Kidney (tissue), 14 donors: ENCODE data around the gene USP37. TPM values are rescaled to one million over a fixed set of nuclear protein-coding genes. Genes with fewer than 3 reads are reported as not detected.

Experiments used
- DNase-seq, 5 donors: peaks; one replicate each; pipeline ENCODE4 v3.0.0-alpha.2; 2013 to 2020
- FAIRE-seq: peaks from 2 replicates; lab custom pipeline; 2012; peaks lifted over from hg19 to GRCh38; lab: Jason Lieb, UNC
- H3K27ac ChIP-seq, 2 donors: one replicate each; pipeline ENCODE4 v1.7.0; 2013; ENCODE audit warnings: low read depth in 2 of 2, low read length in 2 of 2, inconsistent platforms in 1 of 2
- H3K27me3 ChIP-seq: one replicate; pipeline ENCODE4 v1.7.1; 2013; ENCODE audit warnings: low read length, inconsistent platforms; ENCODE audit not compliant: control insufficient read depth, insufficient read depth
- H3K36me3 ChIP-seq, 3 donors: one replicate each; pipeline versions ENCODE4 v1.7.0 to v1.7.1; 2013; ENCODE audit warnings: low read length in 3 of 3, control low read depth in 1 of 3, inconsistent platforms in 1 of 3; ENCODE audit not compliant: insufficient read depth in 3 of 3, control insufficient read depth in 2 of 3
- H3K4me1 ChIP-seq, 3 donors: one replicate each; pipeline versions ENCODE4 v1.7.0 to v1.7.1; 2013; ENCODE audit warnings: low read length in 3 of 3, inconsistent platforms in 1 of 3, low read depth in 1 of 3; ENCODE audit not compliant: control insufficient read depth in 2 of 3, insufficient read depth in 2 of 3
- H3K4me3 ChIP-seq, 3 donors: one replicate each; pipeline versions ENCODE4 v1.7.0 to v1.8.1; 2013; ENCODE audit warnings: low read length in 3 of 3, control low read depth in 1 of 3, inconsistent platforms in 1 of 3
- H3K9ac ChIP-seq, 3 donors: one replicate each; pipeline versions ENCODE4 v1.7.0 to v1.7.1; 2013; ENCODE audit warnings: low read length in 3 of 3, control low read depth in 1 of 3, inconsistent platforms in 1 of 3
- H3K9me3 ChIP-seq, 3 donors: one replicate each; pipeline versions ENCODE4 v1.7.0 to v1.7.1; 2013; ENCODE audit warnings: low read length in 3 of 3, control low read depth in 1 of 3, inconsistent platforms in 1 of 3; ENCODE audit not compliant: control insufficient read depth in 2 of 3, insufficient read depth in 1 of 3
- CTCF ChIP-seq: IDR thresholded peaks from 3 replicates; pipeline ENCODE4 v1.5.1; 2012; ENCODE audit warnings: mild to moderate bottlenecking, moderate library complexity, borderline replicate concordance; ENCODE audit not compliant: insufficient read depth; ENCODE audit errors: extremely low read depth
- intact Hi-C: fragments of 100-400 bp; cut with DNase I; formaldehyde crosslinking; loops from one replicate; pipeline ENCODE4 v1.11.1; 2022
- polyA plus RNA-seq: library from polyadenylated mRNA; stranded (reverse); fragments of 350-450 nt; fragmentation: Illumina TruSeq; extraction: RNeasy Lipid Tissue Mini Kit (QIAGEN cat#74804); gene quantifications from one replicate; pipeline ENCODE4 v1.2.3, GENCODE V29; 2014; ENCODE audit warnings: low read depth, low replicate concordance; ENCODE audit not compliant: insufficient read depth
- total RNA-seq: library from RNA; stranded (reverse); fragmentation: NEBNext Ultra II Directional; extraction: Animal tissue kit (Norgen Biotek cat#: 25700); gene quantifications from one replicate; pipeline ENCODE4 v1.2.1, GENCODE V29; 2021
- donor health status: control.
- donor health status: control.
- donor health status: control.
- donor health status: control.
- donor health status: control.
- donor health status: DM: yes; HTN: yes; CAD: no.
- donor health status: Normal renal cell carcinoma (clear cell type).

The USP37 gene
- total and polyA plus RNA-seq, 2 donors from 2014 or later = 1.8 to 13.5 TPM

GRCh38 chr2:218404351-218405085 is 163.6 kb downstream of the USP37 start:
- peaks cover 2 to 32% (median 19%) of the 10 kb centered on the region in 3 donors for H3K4me1 ChIP-seq
- no peaks in the 10 kb centered on the region for H3K9me3 ChIP-seq
- TF ChIP-seq CTCF = no peak
- peaks cover 0 to 13% (median 2%) of the 10 kb centered on the region in 3 donors for H3K36me3 ChIP-seq
- no peaks in the 10 kb centered on the region for H3K27me3 ChIP-seq
- DNase-seq (peak in 3 of 5 donors; percentile 39 to 81 (median 75)), FAIRE-seq (no peak)
- no peak overlapping the region for H3K27ac ChIP-seq
- H3K9ac ChIP-seq = no peak overlapping the region
- intact Hi-C loops = no loop called here
- no peak overlapping the region for H3K4me3 ChIP-seq

GRCh38 chr2:218403810-218404209 is 164.3 kb downstream of the USP37 start:
- FAIRE-seq (no peak), DNase-seq (peak in 1 of 5 donors; percentile 29)
- H3K9me3 ChIP-seq = no peaks in the 10 kb centered on the region
- H3K36me3 ChIP-seq = peaks cover 0 to 13% (median 2%) of the 10 kb centered on the region in 3 donors
- H3K9ac ChIP-seq = no peak overlapping the region
- H3K4me1 ChIP-seq = peaks cover 2 to 32% (median 19%) of the 10 kb centered on the region in 3 donors
- no peak overlapping the region for H3K27ac ChIP-seq
- TF ChIP-seq CTCF = no peak
- H3K4me3 ChIP-seq = no peak overlapping the region
- intact Hi-C loops = no loop called here
- H3K27me3 ChIP-seq = no peaks in the 10 kb centered on the region

GRCh38 chr2:218402911-218403411 is 165.2 kb downstream of the USP37 start:
- Histone ChIP-seq H3K9me3 (no peaks in the 10 kb centered on the region), H3K27ac (peak overlapping the region in 1 of 2 donors; percentile 43), H3K27me3 (no peaks in the 10 kb centered on the region), H3K4me3 (no peak overlapping the region), H3K9ac (no peak overlapping the region), H3K36me3 (peaks cover 0 to 13% (median 2%) of the 10 kb centered on the region in 3 donors), H3K4me1 (peaks cover 2 to 34% (median 19%) of the 10 kb centered on the region in 3 donors)
- no peak for TF ChIP-seq CTCF
- intact Hi-C loops = no loop called here
- FAIRE-seq (no peak), DNase-seq (peak in 2 of 5 donors; percentile 51 to 82)
